HFFc6 (cell line): ENCODE results near the gene CCDC127. TPM values are rescaled to one million over a fixed set of nuclear protein-coding genes. Genes with fewer than 3 reads are reported as not detected.

Experiments
- DNase-seq: peaks from one replicate; pipeline ENCODE4 v3.0.0-alpha.2; 2018
- H3K27ac Mint-ChIP-seq: 2 replicates; pipeline ENCODE4 v1.8.0; 2020; ENCODE audit warnings: mild to moderate bottlenecking, mixed read lengths
- H3K27me3 Mint-ChIP-seq: 2 replicates; pipeline ENCODE4 v1.8.0; 2021; ENCODE audit warnings: mild to moderate bottlenecking, moderate library complexity, mixed read lengths; ENCODE audit not compliant: insufficient read depth
- H3K36me3 Mint-ChIP-seq: 2 replicates; pipeline ENCODE4 v1.8.0; 2021; ENCODE audit warnings: low read depth, mixed read lengths
- H3K4me1 Mint-ChIP-seq: 2 replicates; pipeline ENCODE4 v1.8.0; 2020; ENCODE audit warnings: low read depth, mixed read lengths
- H3K4me3 Mint-ChIP-seq: 2 replicates; pipeline ENCODE4 v1.8.0; 2020; ENCODE audit warnings: mild to moderate bottlenecking, moderate library complexity, mixed read lengths
- H3K9me3 Mint-ChIP-seq: 2 replicates; pipeline ENCODE4 v1.8.0; 2020; ENCODE audit warnings: mild to moderate bottlenecking, mixed read lengths
- CTCF ChIP-seq: fragments of 200-600 bp; sonication (generic); IDR thresholded peaks from 2 replicates; pipeline ENCODE4 v1.5.0; 2021; ENCODE audit warnings: antibody characterized with exemption, mild to moderate bottlenecking
- total RNA-seq, 6 experiments: library from RNA; stranded (reverse); fragmentation: NEBNext Ultra II Directional; extraction: Animal tissue kit (Norgen Biotek cat#: 25700); gene quantifications; 2 replicates in 1 of 6; 3 replicates in 5 of 6; pipeline ENCODE4 v1.2.3, GENCODE V29; 2021

The CCDC127 gene
- total RNA-seq, 6 experiments from 2014 or later: 4.5 to 6.6 (median 6.2) TPM

- Mint-ChIP-seq H3K27me3 (peaks cover 9% of the 10 kb centered on the region), H3K9me3 (no peaks in the 10 kb centered on the region), H3K4me1 (peaks cover 74% of the 10 kb centered on the region), H3K27ac (no peak overlapping the region; the same call in 1 of the 2 replicates), H3K4me3 (no peak overlapping the region), H3K36me3 (peaks cover 25% of the 10 kb centered on the region)
- DNase-seq: no peak
- TF ChIP-seq CTCF: no peak
These were observed 62.1 kb downstream of the CCDC127 start for GRCh38 chr5:155651-156410.

GRCh38 chr5:154826-155225 is 63.1 kb downstream of the CCDC127 start:
- Mint-ChIP-seq H3K9me3 (no peaks in the 10 kb centered on the region), H3K27me3 (peaks cover 9% of the 10 kb centered on the region), H3K36me3 (peaks cover 25% of the 10 kb centered on the region), H3K27ac (peak overlapping the region; percentile 81; the same call in 1 of the 2 replicates), H3K4me1 (peaks cover 74% of the 10 kb centered on the region), H3K4me3 (peak overlapping the region; percentile 51; the same call in 1 of the 2 replicates)
- DNase-seq: no peak
- no peak for TF ChIP-seq CTCF

GRCh38 chr5:154236-154635 is 63.7 kb downstream of the CCDC127 start:
- peaks cover 9% of the 10 kb centered on the region for H3K27me3 Mint-ChIP-seq
- peaks cover 3% of the 10 kb centered on the region; the same call in 1 of the 2 replicates for H3K9me3 Mint-ChIP-seq
- no peak for DNase-seq
- H3K36me3 Mint-ChIP-seq: peaks cover 25% of the 10 kb centered on the region
- H3K4me1 Mint-ChIP-seq: peaks cover 74% of the 10 kb centered on the region
- H3K27ac Mint-ChIP-seq: peak overlapping the region; percentile 81
- TF ChIP-seq CTCF: no peak
- peak overlapping the region; percentile 51 for H3K4me3 Mint-ChIP-seq

GRCh38 chr5:153256-153655 is 64.7 kb downstream of the CCDC127 start:
- DNase-seq: peak; percentile 88
- H3K27me3 Mint-ChIP-seq: peaks cover 9% of the 10 kb centered on the region
- H3K4me3 Mint-ChIP-seq: peak overlapping the region; percentile 51
- no peak for TF ChIP-seq CTCF
- H3K4me1 Mint-ChIP-seq: peaks cover 68% of the 10 kb centered on the region
- peak overlapping the region; percentile 68 for H3K27ac Mint-ChIP-seq
- H3K36me3 Mint-ChIP-seq: peaks cover 29% of the 10 kb centered on the region
- H3K9me3 Mint-ChIP-seq: peaks cover 13% of the 10 kb centered on the region

- no peak for TF ChIP-seq CTCF
- no peak overlapping the region for H3K4me3 Mint-ChIP-seq
- peak overlapping the region; percentile 22; the same call in 1 of the 2 replicates for H3K27ac Mint-ChIP-seq
- DNase-seq: no peak
- H3K36me3 Mint-ChIP-seq: peaks cover 41% of the 10 kb centered on the region
- peaks cover 25% of the 10 kb centered on the region for H3K9me3 Mint-ChIP-seq
- H3K4me1 Mint-ChIP-seq: peaks cover 68% of the 10 kb centered on the region
- peaks cover 11% of the 10 kb centered on the region for H3K27me3 Mint-ChIP-seq
These were observed 65.9 kb downstream of the CCDC127 start for GRCh38 chr5:152077-152476.
